ENCODE measurements around the gene RBFOX2.

RBFOX2 gene

GRCh38 chr22:35981900-35982299 lies 46.7 kb downstream of the RBFOX2 start:
- no peak for TF ChIP-seq EP300 (IDR thresholded peaks at IDR 0.05; ENCODE audit: borderline replicate concordance)
- no peak for TF ChIP-seq ZBTB7A (IDR thresholded peaks at IDR 0.05; ENCODE audit: low read depth)
- TF ChIP-seq NFIC (IDR thresholded peaks at IDR 0.05) = no peak
- no peak for TF ChIP-seq FOXM1 (IDR thresholded peaks at IDR 0.05; ENCODE audit: borderline replicate concordance, low read depth)
- TF ChIP-seq TAF1 (IDR thresholded peaks at IDR 0.05; ENCODE audit: low read depth) = no peak
- TF ChIP-seq TEAD4 (IDR thresholded peaks at IDR 0.05) = no peak
- TF ChIP-seq REST (IDR thresholded peaks at IDR 0.05; ENCODE audit: low read depth) = no peak
- TF ChIP-seq CEBPB (IDR thresholded peaks at IDR 0.05) = no peak
- TF ChIP-seq YY1 (IDR thresholded peaks at IDR 0.05; ENCODE audit: low read depth) = no peak
- TF ChIP-seq TCF12 (IDR thresholded peaks at IDR 0.05; ENCODE audit: low read depth) = no peak
- no peak for TF ChIP-seq MAX (IDR thresholded peaks at IDR 0.05)
- TF ChIP-seq USF1 (IDR thresholded peaks at IDR 0.05) = no peak
- no peak for TF ChIP-seq CREB1 (IDR thresholded peaks at IDR 0.05; ENCODE audit: low read depth)
- TF ChIP-seq RAD21 (IDR thresholded peaks at IDR 0.05; ENCODE audit: low read depth) = no peak
- TF ChIP-seq EGR1 (IDR thresholded peaks at IDR 0.05) = no peak

GRCh38 chr22:35978889-35979288 lies 49.7 kb downstream of the RBFOX2 start:
- no peak for TF ChIP-seq TEAD4 (IDR thresholded peaks at IDR 0.05)
- no peak for TF ChIP-seq TCF12 (IDR thresholded peaks at IDR 0.05; ENCODE audit: low read depth)
- no peak for TF ChIP-seq RAD21 (IDR thresholded peaks at IDR 0.05; ENCODE audit: low read depth)
- no peak for TF ChIP-seq TAF1 (IDR thresholded peaks at IDR 0.05; ENCODE audit: low read depth)
- no peak for TF ChIP-seq CREB1 (IDR thresholded peaks at IDR 0.05; ENCODE audit: low read depth)
- TF ChIP-seq NFIC (IDR thresholded peaks at IDR 0.05) = no peak
- no peak for TF ChIP-seq EP300 (IDR thresholded peaks at IDR 0.05; ENCODE audit: borderline replicate concordance)
- no peak for TF ChIP-seq CEBPB (IDR thresholded peaks at IDR 0.05)
- TF ChIP-seq EGR1 (IDR thresholded peaks at IDR 0.05) = no peak
- no peak for TF ChIP-seq FOXM1 (IDR thresholded peaks at IDR 0.05; ENCODE audit: borderline replicate concordance, low read depth)
- no peak for TF ChIP-seq REST (IDR thresholded peaks at IDR 0.05; ENCODE audit: low read depth)

- TF ChIP-seq USF1 (IDR thresholded peaks at IDR 0.05) = no peak
- TF ChIP-seq MAX (IDR thresholded peaks at IDR 0.05) = no peak
- TF ChIP-seq TCF12 (IDR thresholded peaks at IDR 0.05; ENCODE audit: low read depth) = no peak
- TF ChIP-seq YY1 (IDR thresholded peaks at IDR 0.05; ENCODE audit: low read depth) = no peak
- TF ChIP-seq REST (IDR thresholded peaks at IDR 0.05; ENCODE audit: low read depth) = no peak
- TF ChIP-seq CEBPB (IDR thresholded peaks at IDR 0.05) = no peak
- no peak for TF ChIP-seq EGR1 (IDR thresholded peaks at IDR 0.05)
- TF ChIP-seq TAF1 (IDR thresholded peaks at IDR 0.05; ENCODE audit: low read depth) = no peak
- no peak for TF ChIP-seq FOXM1 (IDR thresholded peaks at IDR 0.05; ENCODE audit: borderline replicate concordance, low read depth)
- no peak for TF ChIP-seq NFIC (IDR thresholded peaks at IDR 0.05)
- no peak for TF ChIP-seq TEAD4 (IDR thresholded peaks at IDR 0.05)
- no peak for TF ChIP-seq RAD21 (IDR thresholded peaks at IDR 0.05; ENCODE audit: low read depth)
- TF ChIP-seq ZBTB7A (IDR thresholded peaks at IDR 0.05; ENCODE audit: low read depth) = no peak
Observed at GRCh38 chr22:35978201-35978600, 50.4 kb downstream of the RBFOX2 start.

- no peak for TF ChIP-seq TAF1 (IDR thresholded peaks at IDR 0.05; ENCODE audit: low read depth)
- no peak for TF ChIP-seq REST (IDR thresholded peaks at IDR 0.05; ENCODE audit: low read depth)
- no peak for TF ChIP-seq NFIC (IDR thresholded peaks at IDR 0.05)
- TF ChIP-seq MAX (IDR thresholded peaks at IDR 0.05) = no peak
- TF ChIP-seq TEAD4 (IDR thresholded peaks at IDR 0.05) = no peak
- TF ChIP-seq EP300 (IDR thresholded peaks at IDR 0.05; ENCODE audit: borderline replicate concordance) = no peak
- TF ChIP-seq CEBPB (IDR thresholded peaks at IDR 0.05) = no peak
- no peak for TF ChIP-seq USF1 (IDR thresholded peaks at IDR 0.05)
- no peak for TF ChIP-seq YY1 (IDR thresholded peaks at IDR 0.05; ENCODE audit: low read depth)
- no peak for TF ChIP-seq EGR1 (IDR thresholded peaks at IDR 0.05)
- TF ChIP-seq RAD21 (IDR thresholded peaks at IDR 0.05; ENCODE audit: low read depth) = no peak
- TF ChIP-seq FOXM1 (IDR thresholded peaks at IDR 0.05; ENCODE audit: borderline replicate concordance, low read depth) = no peak
Observed at GRCh38 chr22:35977136-35977535, 51.5 kb downstream of the RBFOX2 start.

All from Ishikawa (cell line).